Fibroblast of skin of back (primary cell): Measurements from ENCODE around the gene NAA11. TPM values are rescaled to one million over a fixed set of nuclear protein-coding genes. Genes with fewer than 3 reads are reported as not detected.

ENCODE experiments used
- DNase-seq: peaks from one replicate; pipeline ENCODE4 v3.0.0-alpha.2; 2013
- polyA plus RNA-seq, 2 experiments: library from polyadenylated mRNA; unstranded; fragments of 120-200 nt; gene quantifications; one replicate each; pipeline ENCODE4 v1.2.1, GENCODE V29; 2013; ENCODE audit not compliant: insufficient read length in 2 of 2

Gene NAA11
- polyA plus RNA-seq (2013, experiment 1 of 2; ENCODE audit: insufficient read length), result not detected
- not detected for polyA plus RNA-seq (2013, experiment 2 of 2; ENCODE audit: insufficient read length)

- no peak for DNase-seq
Measured at GRCh38 chr4:79325864-79326328, at the start of gene NAA11. Gene NAA11, minus strand, starts transcription at chr4:79326061. Its CDS starts 184 bp downstream, at chr4:79325877.

GRCh38 chr4:79370026-79370425, 44.2 kb upstream of the NAA11 start:
- no peak for DNase-seq

- DNase-seq, result no peak
Measured at GRCh38 chr4:79367096-79367495, 41.2 kb upstream of the NAA11 start.

- no peak for DNase-seq
Measured at GRCh38 chr4:79366422-79366821, 40.6 kb upstream of the NAA11 start.

GRCh38 chr4:79364061-79364460, 38.2 kb upstream of the NAA11 start:
- DNase-seq, result no peak

GRCh38 chr4:79362626-79363025, 36.8 kb upstream of the NAA11 start:
- DNase-seq, result no peak

- no peak for DNase-seq
Measured at GRCh38 chr4:79360006-79360405, 34.1 kb upstream of the NAA11 start.

- no peak for DNase-seq
Measured at GRCh38 chr4:79358438-79358837, 32.6 kb upstream of the NAA11 start.

- DNase-seq, result no peak
Measured at GRCh38 chr4:79357365-79357764, 31.5 kb upstream of the NAA11 start.

- DNase-seq, result no peak
Measured at GRCh38 chr4:79353075-79353474, 27.2 kb upstream of the NAA11 start.

- no peak for DNase-seq
Measured at GRCh38 chr4:79348405-79348804, 22.5 kb upstream of the NAA11 start.

- DNase-seq, result no peak
Measured at GRCh38 chr4:79341893-79342653, 16.2 kb upstream of the NAA11 start.

GRCh38 chr4:79340568-79340967, 14.7 kb upstream of the NAA11 start:
- DNase-seq, result no peak

- no peak for DNase-seq
Measured at GRCh38 chr4:79338148-79338547, 12.3 kb upstream of the NAA11 start.

- no peak for DNase-seq
Measured at GRCh38 chr4:79334783-79335182, 8.9 kb upstream of the NAA11 start.

- DNase-seq, result no peak
Measured at GRCh38 chr4:79334341-79334740, 8.5 kb upstream of the NAA11 start.

- DNase-seq, result peak; percentile 9
Measured at GRCh38 chr4:79331126-79331876, 5.4 kb upstream of the NAA11 start.

- DNase-seq, result no peak
Measured at GRCh38 chr4:79330720-79331119, 4.9 kb upstream of the NAA11 start.

GRCh38 chr4:79325436-79325835, 425 bp downstream of the NAA11 start:
- no peak for DNase-seq

GRCh38 chr4:79319975-79320374, 5.9 kb downstream of the NAA11 start:
- DNase-seq, result no peak

- no peak for DNase-seq
Measured at GRCh38 chr4:79317711-79318110, 8.2 kb downstream of the NAA11 start.

GRCh38 chr4:79315891-79316290, 10.0 kb downstream of the NAA11 start:
- no peak for DNase-seq

GRCh38 chr4:79311279-79311678, 14.6 kb downstream of the NAA11 start:
- DNase-seq, result no peak

GRCh38 chr4:79308971-79309370, 16.9 kb downstream of the NAA11 start:
- no peak for DNase-seq
